GM12878 (cell line): ENCODE data around the gene ARHGAP26. TPM values are rescaled to one million over a fixed set of nuclear protein-coding genes. Genes with fewer than 3 reads are reported as not detected.

Source experiments
- ATAC-seq: fragments of 200-7000 bp; cut with Tn5 transposase; 3 replicates; pipeline ENCODE4 v1.9.1; 2020; ENCODE audit warnings: mild to moderate bottlenecking, moderate library complexity
- BruUV-seq: library from RNA; stranded (reverse); fragments of 400-500 nt; replicated peaks from 2 replicates; lab custom pipeline; 2021; lab: Mats Ljungman, UMichigan
- CTCF ChIA-PET: fragments of 300-600 bp; sonication (Branson Sonifier 250); formaldehyde crosslinking; extraction: SDS; loops from one replicate; lab custom pipeline; 2021; ENCODE audit warnings: inconsistent platforms; lab: Yijun Ruan, JAX
- POLR2A ChIA-PET: fragments of 350-600 bp; formaldehyde crosslinking; extraction: SDS; loops from one replicate; lab custom pipeline; 2021; ENCODE audit warnings: inconsistent platforms; lab: Charles Lee
- RAD21 ChIA-PET: fragments of 300-600 bp; sonication (Branson Sonifier 250); formaldehyde crosslinking; loops from one replicate; lab custom pipeline; 2023; ENCODE audit warnings: antibody characterized with exemption; ENCODE audit not compliant: unreplicated experiment; lab: Charles Lee
- SMC1A ChIA-PET: fragments of 300-600 bp; sonication (Branson Sonifier 250); formaldehyde crosslinking; loops from one replicate; lab custom pipeline; 2023; ENCODE audit not compliant: unreplicated experiment, uncharacterized antibody; lab: Charles Lee
- DNase-seq: peaks from one replicate; pipeline ENCODE4 v3.0.0-alpha.2; 2011; ENCODE audit warnings: low read depth, low spot score
- FAIRE-seq: peaks from 3 replicates; lab custom pipeline; 2011; peaks lifted over from hg19 to GRCh38; lab: Jason Lieb, UNC
- H2AFZ ChIP-seq: 2 replicates; pipeline ENCODE4 v1.6.0; 2011; ENCODE audit warnings: low read depth, low read length, control low read depth; ENCODE audit not compliant: control insufficient read depth
- H3K27ac ChIP-seq: 2 replicates; pipeline ENCODE4 v1.5.1; 2011; ENCODE audit warnings: control low read depth; ENCODE audit not compliant: control insufficient read depth, insufficient read depth
- H3K27me3 ChIP-seq, 2 experiments: replicated peaks in 1 of 2; 2 replicates each; pipeline versions ENCODE4 v1.6.0 to v1.6.1; 2011; ENCODE audit warnings: low read length in 1 of 2; ENCODE audit not compliant: control insufficient read depth in 2 of 2, insufficient read depth in 2 of 2
- H3K36me3 ChIP-seq, 2 experiments: 2 replicates each; pipeline ENCODE4 v1.5.1; 2011; ENCODE audit warnings: low read length in 1 of 2; ENCODE audit not compliant: control insufficient read depth in 2 of 2, insufficient read depth in 2 of 2
- H3K4me1 ChIP-seq: 2 replicates; pipeline ENCODE4 v1.6.1; 2011; ENCODE audit warnings: mild to moderate bottlenecking, low read length, moderate library complexity, mixed read lengths; ENCODE audit not compliant: control insufficient read depth, insufficient read depth
- H3K4me2 ChIP-seq: 2 replicates; pipeline ENCODE4 v1.6.0; 2011; ENCODE audit warnings: control low read depth; ENCODE audit not compliant: control insufficient read depth, insufficient read depth
- H3K4me3 ChIP-seq: fragments of 200-600 bp; sonication (generic); 2 replicates; pipeline ENCODE4 v1.5.1; 2016
- H3K79me2 ChIP-seq: 2 replicates; pipeline ENCODE4 v1.6.0; 2011; ENCODE audit warnings: low read length; ENCODE audit not compliant: control insufficient read depth, insufficient read depth
- H3K9ac ChIP-seq: 2 replicates; pipeline ENCODE4 v1.8.0; 2011; ENCODE audit warnings: low read length, control low read depth, mixed read lengths; ENCODE audit not compliant: control insufficient read depth, insufficient read depth
- H3K9me3 ChIP-seq: replicated peaks from 3 replicates; pipeline ENCODE4 v1.5.1; 2011; ENCODE audit warnings: mild to moderate bottlenecking, low read length; ENCODE audit not compliant: control insufficient read depth, insufficient read depth
- H4K20me1 ChIP-seq: 2 replicates; pipeline ENCODE4 v1.6.0; 2011; ENCODE audit not compliant: control insufficient read depth, insufficient read depth
- BRCA1 ChIP-seq: IDR thresholded peaks from 2 replicates; pipeline ENCODE4 v1.6.1; 2011; ENCODE audit warnings: low read depth, low read length, improper control_type of control experiment
- CEBPZ ChIP-seq: fragments of 150-350 bp; IDR thresholded peaks from 2 replicates; pipeline ENCODE4 v1.6.1; 2016; ENCODE audit warnings: low read depth, low read length
- CHD2 ChIP-seq: IDR thresholded peaks from 2 replicates; pipeline ENCODE4 v1.6.1; 2011; ENCODE audit warnings: low read depth, low read length, improper control_type of control experiment, borderline replicate concordance
- CTCF ChIP-seq, 3 experiments: IDR thresholded peaks in 2 of 3; conservative IDR thresholded peaks in 1 of 3; 2 replicates each; pipeline ENCODE4 v1.5.1; 2011; ENCODE audit warnings: low read depth in 3 of 3, low read length in 3 of 3, mild to moderate bottlenecking in 3 of 3, control low read depth in 2 of 3, moderate library complexity in 2 of 3, inconsistent platforms in 1 of 3, mixed read lengths in 1 of 3; ENCODE audit not compliant: control insufficient read depth in 2 of 3, insufficient read depth in 1 of 3; ENCODE audit errors: extremely low read depth in 1 of 3
- NFYA ChIP-seq: IDR thresholded peaks from 2 replicates; pipeline ENCODE4 v1.6.1; 2011; ENCODE audit warnings: low read depth, mild to moderate bottlenecking, low read length, improper control_type of control experiment, borderline replicate concordance
- PML ChIP-seq: IDR thresholded peaks from 2 replicates; pipeline ENCODE4 v1.6.1; 2012; ENCODE audit warnings: low read length, inconsistent platforms
- SUPT20H ChIP-seq: IDR thresholded peaks from 2 replicates; pipeline ENCODE4 v1.6.1; 2011; ENCODE audit warnings: low read depth, mild to moderate bottlenecking, low read length, moderate library complexity, borderline replicate concordance; ENCODE audit not compliant: control insufficient read depth
- ZBTB40 ChIP-seq: fragments of 450-650 bp; IDR thresholded peaks from 2 replicates; pipeline ENCODE4 v1.6.1; 2016; ENCODE audit warnings: mild to moderate bottlenecking, moderate library complexity, borderline replicate concordance
- WGBS: methylation state at CpG from one replicate; pipeline ENCODE4 v1.1.6; 2016; ENCODE audit warnings: low lambda C conversion rate; ENCODE audit not compliant: insufficient replicate concordance, insufficient coverage; ENCODE audit errors: missing lambda C conversion rate; 5-methylcytosine and 5-hydroxymethylcytosine counted together
- in situ Hi-C: fragments of 300-500 bp; cut with MboI; formaldehyde crosslinking; loops from 9 replicates; pipeline ENCODE4 v1.14.3; 2018; ENCODE audit warnings: mixed read lengths
- intact Hi-C: fragments of 100-400 bp; cut with micrococcal nuclease; formaldehyde crosslinking; loops from one replicate; pipeline ENCODE4 v1.14.2; 2022; ENCODE audit not compliant: unreplicated experiment
- polyA plus RNA-seq, 11 experiments: library from polyadenylated mRNA; depleted of rRNA in 4 of 11; unstranded in 6 of 11; stranded (reverse) in 5 of 11; fragments of >200 nt; fragmentation: Nextera tagmentation in 4 of 11; fragmentation: Illumina TruSeq in 1 of 11; extraction: Ambion mirVana in 4 of 11; extraction: Trizol in 1 of 11; gene quantifications; 1 replicate in 1 of 11; 2 replicates in 10 of 11; pipeline versions ENCODE4 v1.2.1 to v1.2.3, GENCODE V29; 2011 to 2016; ENCODE audit warnings: inconsistent platforms in 2 of 11, missing spikeins in 2 of 11, low read depth in 1 of 11
- total RNA-seq, 4 experiments: library from RNA; depleted of rRNA in 3 of 4; stranded (reverse); fragments of >200 nt in 3 of 4; fragmentation: Illumina TruSeq in 1 of 4; extraction: Trizol in 1 of 4; gene quantifications; 2 replicates each; pipeline versions ENCODE4 v1.2.1 to v1.2.3, GENCODE V29; 2013 to 2021

The ARHGAP26 gene
- total and polyA plus RNA-seq, 10 of the 15 experiments (the other 5 are each of a cell fraction or from before 2014, with no cell fraction given), result 9.4 to 41.5 (median 19.3) TPM

- no TSS peak for BruUV-seq
- 17% methylated on average over 6 of the region's 6 CpGs for WGBS
Observed at GRCh38 chr5:142740474-142741242, 29.5 kb upstream of the ARHGAP26 start.

More at GRCh38 chr5:142740474-142741242, 29.5 kb upstream of the ARHGAP26 start:
- Histone ChIP-seq H3K27me3 (peaks cover 0 to 3% of the 10 kb centered on the region in 2 experiments; a peak in 2 of 4 replicates), H3K9me3 (no peaks in the 10 kb centered on the region), H3K27ac (no peak overlapping the region)
- RAD21 ChIA-PET, result no interaction called here
- no peak for FAIRE-seq
- TF ChIP-seq PML (no peak), ZBTB40 (no peak), CTCF (IDR thresholded peaks at IDR 0.05 in 2 of 3, conservative IDR thresholded peaks at IDR 0.05 in 1 of 3; ENCODE audit: control insufficient read depth in 2 of 3, extremely low read depth in 1 of 3, insufficient read depth in 1 of 3, low read depth in 3 of 3, low read length in 3 of 3) (no peak), CEBPZ (no peak), NFYA (no peak), BRCA1 (no peak), CHD2 (no peak), SUPT20H (no peak)
- TF ChIP-seq, all 136 proteins: peak for 0
- no peaks in the 10 kb centered on the region for H3K4me1 ChIP-seq
- H4K20me1 ChIP-seq, result no peaks in the 10 kb centered on the region
- in situ Hi-C loops, result no loop called here
- ChIA-PET CTCF (interaction anchor here (0.8 to 1.7 kb wide), 7 partner anchors 8 to 175 kb away, joined by 3 to 6 read pairs (median 4); no protein-coding TSS in a partner anchor), SMC1A (interaction anchor here (1.4 to 1.9 kb wide), 2 partner anchors 25 to 28 kb away, joined by 3 to 5 read pairs; no protein-coding TSS in a partner anchor), POLR2A (no interaction called here)
- no peak for DNase-seq
- no peaks in the 10 kb centered on the region for H3K36me3 ChIP-seq
- H3K4me3 ChIP-seq, result no peak overlapping the region
- no peak overlapping the region for H3K9ac ChIP-seq
- intact Hi-C loops, result no loop called here
- no peak overlapping the region for H2AFZ ChIP-seq
- no peaks in the 10 kb centered on the region for H3K79me2 ChIP-seq
- no peak for ATAC-seq
- H3K4me2 ChIP-seq, result no peak overlapping the region
